DOHH2 (cell line): Measurements from ENCODE around the gene SP2.
A peak's percentile ranks its signal among the peaks of the same experiment; 100 is the strongest.

Experiments
- H3F3A ChIP-seq: fragments of 200-600 bp; sonication (generic), shearing (Covaris generic); 2 replicates; pipeline ENCODE4 v1.6.0; 2016; ENCODE audit warnings: antibody characterized with exemption, mild to moderate bottlenecking; ENCODE audit not compliant: control insufficient read depth, insufficient read depth
- H3K27ac ChIP-seq: fragments of 200-600 bp; sonication (generic); 2 replicates; pipeline ENCODE4 v1.5.1; 2014; ENCODE audit warnings: low read depth, mild to moderate bottlenecking, low read length, moderate library complexity
- H3K27me3 ChIP-seq: fragments of 200-600 bp; sonication (generic); 2 replicates; pipeline ENCODE4 v1.6.1; 2014; ENCODE audit warnings: mild to moderate bottlenecking, low read length, mixed read lengths; ENCODE audit not compliant: control insufficient read depth
- H3K36me3 ChIP-seq: fragments of 200-600 bp; sonication (generic); 2 replicates; pipeline ENCODE4 v1.6.1; 2014; ENCODE audit warnings: mild to moderate bottlenecking, low read length, moderate library complexity, mixed read lengths; ENCODE audit not compliant: control insufficient read depth
- H3K4me1 ChIP-seq: fragments of 200-600 bp; sonication (generic); 2 replicates; pipeline ENCODE4 v1.6.1; 2014; ENCODE audit warnings: mild to moderate bottlenecking, low read length, mixed read lengths; ENCODE audit not compliant: control insufficient read depth
- H3K4me2 ChIP-seq: fragments of 200-600 bp; sonication (generic); 2 replicates; pipeline ENCODE4 v1.6.0; 2014; ENCODE audit warnings: mild to moderate bottlenecking, low read length, moderate library complexity
- H3K4me3 ChIP-seq: fragments of 200-600 bp; sonication (generic); 2 replicates; pipeline ENCODE4 v1.5.1; 2014; ENCODE audit warnings: mild to moderate bottlenecking, low read length, mixed read lengths
- H3K79me2 ChIP-seq: fragments of 200-600 bp; sonication (generic); 2 replicates; pipeline ENCODE4 v1.6.1; 2014; ENCODE audit warnings: mild to moderate bottlenecking, low read length, mixed read lengths; ENCODE audit not compliant: control insufficient read depth
- H3K9me2 ChIP-seq: fragments of 200-600 bp; sonication (generic); replicated peaks from 2 replicates; pipeline ENCODE4 v1.6.1; 2014; ENCODE audit warnings: mild to moderate bottlenecking, low read length, mixed read lengths; ENCODE audit not compliant: control insufficient read depth
- H3K9me3 ChIP-seq: fragments of 200-600 bp; sonication (generic); 2 replicates; pipeline ENCODE4 v1.6.1; 2014; ENCODE audit warnings: antibody characterized with exemption, low read length, mixed read lengths; ENCODE audit not compliant: control insufficient read depth, insufficient read depth
- H4K20me1 ChIP-seq: fragments of 200-600 bp; sonication (generic); 2 replicates; pipeline ENCODE4 v1.6.0; 2014; ENCODE audit warnings: low read depth, mild to moderate bottlenecking, antibody characterized with exemption, low read length, moderate library complexity; ENCODE audit not compliant: control insufficient read depth, insufficient read depth
- EZH2phosphoT487 ChIP-seq: fragments of 200-600 bp; sonication (generic); IDR thresholded peaks from 2 replicates; pipeline ENCODE4 v1.6.1; 2017; ENCODE audit warnings: borderline replicate concordance, mild to moderate bottlenecking, antibody characterized with exemption, low read length, moderate library complexity, mixed read lengths
- TF ChIP-seq, protein P1 (sequence below): fragments of 200-600 bp; sonication (generic); IDR thresholded peaks from one replicate; pipeline ENCODE4 v1.5.1; 2014; ENCODE audit warnings: antibody characterized with exemption, mild to moderate bottlenecking, low read depth, low read length; ENCODE audit not compliant: poor library complexity, severe bottlenecking

The SP2 gene

DNA sequence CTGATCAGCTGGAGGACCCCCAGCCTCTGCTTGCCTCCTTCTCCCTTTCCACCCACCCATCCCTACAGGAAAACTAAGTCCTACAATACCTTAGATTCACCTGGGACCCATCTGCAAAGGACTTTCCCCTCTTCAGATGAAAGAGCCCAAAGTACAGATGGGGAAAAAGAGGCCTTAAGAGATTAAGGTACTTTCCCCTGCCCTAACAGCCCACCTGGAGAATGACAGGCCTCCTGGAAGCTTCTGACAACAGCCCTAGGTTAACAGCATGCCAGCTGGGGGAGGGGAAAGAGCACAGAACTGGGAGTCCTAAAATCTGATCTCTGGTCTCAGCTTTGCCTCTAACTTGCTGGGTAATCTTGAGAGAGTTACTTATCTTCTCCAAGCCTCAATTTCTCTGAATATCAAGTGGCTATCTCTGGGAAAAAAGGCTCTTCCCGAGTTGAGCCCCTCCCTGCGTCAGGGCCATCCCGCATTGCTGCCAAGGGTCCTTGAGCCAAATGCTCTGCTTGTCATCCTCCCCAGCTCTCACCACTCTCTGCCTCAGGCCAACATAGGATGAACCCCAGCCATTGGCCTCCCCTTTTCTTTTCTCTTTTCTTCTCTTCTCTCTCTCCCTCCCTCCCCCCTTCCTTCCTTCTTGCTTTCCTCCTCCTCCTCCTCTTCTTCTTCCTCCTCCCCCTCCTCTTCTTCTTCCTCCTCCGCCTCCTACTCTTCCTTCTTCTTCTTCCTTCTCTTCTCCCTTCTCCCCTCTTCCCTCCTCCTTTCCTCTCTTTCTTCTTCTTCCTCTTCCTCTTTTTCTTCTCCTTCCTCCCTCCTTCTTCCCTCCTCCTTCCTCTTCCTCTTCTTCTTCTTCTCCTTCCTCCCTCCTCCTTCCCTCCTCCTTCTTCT is 22.6 kb upstream of the SP2 start:
- Histone ChIP-seq H3K4me2 (peak overlapping the region; percentile 6; the same call in 1 of the 2 replicates), H3K27me3 (peaks cover 39% of the 10 kb centered on the region), H4K20me1 (no peaks in the 10 kb centered on the region), H3K27ac (no peak overlapping the region), H3F3A (no peaks in the 10 kb centered on the region), H3K36me3 (no peaks in the 10 kb centered on the region), H3K4me3 (no peak overlapping the region), H3K9me2 (no peaks in the 10 kb centered on the region), H3K79me2 (no peaks in the 10 kb centered on the region), H3K9me3 (no peaks in the 10 kb centered on the region), H3K4me1 (peaks cover 20% of the 10 kb centered on the region)
- no peak for TF ChIP-seq EZH2phosphoT487
- TF ChIP-seq, protein P1, sequence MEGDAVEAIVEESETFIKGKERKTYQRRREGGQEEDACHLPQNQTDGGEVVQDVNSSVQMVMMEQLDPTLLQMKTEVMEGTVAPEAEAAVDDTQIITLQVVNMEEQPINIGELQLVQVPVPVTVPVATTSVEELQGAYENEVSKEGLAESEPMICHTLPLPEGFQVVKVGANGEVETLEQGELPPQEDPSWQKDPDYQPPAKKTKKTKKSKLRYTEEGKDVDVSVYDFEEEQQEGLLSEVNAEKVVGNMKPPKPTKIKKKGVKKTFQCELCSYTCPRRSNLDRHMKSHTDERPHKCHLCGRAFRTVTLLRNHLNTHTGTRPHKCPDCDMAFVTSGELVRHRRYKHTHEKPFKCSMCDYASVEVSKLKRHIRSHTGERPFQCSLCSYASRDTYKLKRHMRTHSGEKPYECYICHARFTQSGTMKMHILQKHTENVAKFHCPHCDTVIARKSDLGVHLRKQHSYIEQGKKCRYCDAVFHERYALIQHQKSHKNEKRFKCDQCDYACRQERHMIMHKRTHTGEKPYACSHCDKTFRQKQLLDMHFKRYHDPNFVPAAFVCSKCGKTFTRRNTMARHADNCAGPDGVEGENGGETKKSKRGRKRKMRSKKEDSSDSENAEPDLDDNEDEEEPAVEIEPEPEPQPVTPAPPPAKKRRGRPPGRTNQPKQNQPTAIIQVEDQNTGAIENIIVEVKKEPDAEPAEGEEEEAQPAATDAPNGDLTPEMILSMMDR: no peak

DNA sequence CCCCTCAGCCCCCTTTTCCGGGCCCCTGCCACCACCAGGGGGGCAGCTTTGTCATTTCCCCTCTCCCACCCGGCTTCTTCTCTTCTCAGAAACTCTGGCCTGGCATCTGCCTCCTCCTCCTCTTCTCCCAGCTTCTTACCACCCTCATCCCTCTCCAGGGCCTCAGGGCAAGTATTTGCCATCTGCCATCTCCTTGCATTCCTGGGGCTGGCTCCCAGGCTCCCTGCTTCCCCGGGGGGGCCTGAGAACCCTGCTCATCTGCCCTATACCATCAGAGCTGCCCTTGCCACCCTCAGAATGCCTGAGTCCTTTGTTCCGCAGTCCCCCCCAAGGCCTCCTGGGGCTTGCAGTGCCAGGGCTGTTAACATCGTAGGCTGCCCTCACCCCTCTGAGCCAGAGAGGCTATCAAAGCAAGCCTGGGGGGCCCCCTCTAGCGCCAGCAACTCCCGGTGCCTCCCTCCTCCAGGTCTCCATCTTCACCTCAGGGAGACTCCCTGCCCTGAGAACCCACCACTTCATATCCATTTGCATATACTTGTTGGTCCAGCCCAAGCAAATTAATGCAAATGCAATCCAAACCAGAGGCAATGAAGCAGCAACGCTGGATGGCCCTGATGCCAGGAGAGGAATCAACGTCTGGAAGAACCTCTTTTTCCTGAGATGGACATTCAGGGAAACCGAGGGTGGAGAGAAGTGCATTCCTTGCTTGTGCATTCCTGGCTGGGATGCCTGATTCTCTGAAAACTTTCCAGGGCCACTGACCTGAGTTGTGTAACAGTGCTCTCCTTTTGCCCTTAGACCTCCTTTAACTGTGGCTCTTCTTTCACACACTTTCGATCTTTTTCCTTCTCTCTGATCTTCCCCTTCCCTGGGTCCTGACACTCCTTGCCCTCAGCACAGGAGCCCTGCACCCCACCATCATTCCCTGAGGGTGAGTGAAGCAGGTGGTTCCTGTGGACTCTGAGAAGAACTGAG is 20.7 kb upstream of the SP2 start:
- H4K20me1 ChIP-seq: no peaks in the 10 kb centered on the region
- H3K79me2 ChIP-seq: no peaks in the 10 kb centered on the region
- H3K36me3 ChIP-seq: no peaks in the 10 kb centered on the region
- no peak overlapping the region for H3K27ac ChIP-seq
- no peak overlapping the region for H3K4me3 ChIP-seq
- H3K9me2 ChIP-seq: no peaks in the 10 kb centered on the region
- TF ChIP-seq, protein P1: no peak
- no peak for TF ChIP-seq EZH2phosphoT487
- H3K4me1 ChIP-seq: peaks cover 20% of the 10 kb centered on the region
- peaks cover 37% of the 10 kb centered on the region for H3K27me3 ChIP-seq
- H3K4me2 ChIP-seq: no peak overlapping the region
- H3K9me3 ChIP-seq: no peaks in the 10 kb centered on the region
- H3F3A ChIP-seq: no peaks in the 10 kb centered on the region

DNA sequence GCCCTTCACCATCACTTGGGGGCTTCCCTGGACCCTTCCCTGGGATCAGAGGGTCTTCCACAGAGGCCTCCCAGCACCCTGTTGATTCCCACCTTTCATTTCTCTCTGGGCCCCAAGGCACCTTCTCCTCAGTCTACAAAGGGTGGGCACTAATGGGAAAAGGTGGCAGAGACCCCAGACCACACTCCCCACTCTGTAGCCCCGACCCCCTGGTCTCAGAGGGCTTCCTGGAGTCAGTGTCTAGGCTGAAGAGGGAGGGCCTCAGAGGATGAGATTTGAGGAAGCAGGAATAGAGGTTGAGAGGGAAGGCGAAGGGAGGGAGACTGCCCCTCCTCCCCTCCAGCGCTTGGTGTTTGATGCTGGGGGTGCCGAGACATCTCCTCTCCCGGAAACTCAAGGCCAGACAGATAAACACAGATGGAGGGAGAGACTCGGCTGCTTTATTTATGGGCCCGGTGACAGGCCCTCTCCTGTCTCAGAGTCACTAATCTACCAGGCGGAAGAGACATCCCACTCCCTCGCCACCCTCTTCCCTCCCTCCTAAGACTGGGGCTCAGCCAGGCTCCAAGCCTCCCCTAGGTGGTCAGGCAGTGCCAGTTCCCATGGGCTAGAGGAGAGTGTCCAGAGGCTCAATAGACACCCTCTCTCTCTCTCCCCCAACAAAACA is 18.5 kb upstream of the SP2 start:
- Histone ChIP-seq H3K36me3 (no peaks in the 10 kb centered on the region), H3K27ac (no peak overlapping the region), H3K9me2 (no peaks in the 10 kb centered on the region), H3K4me2 (no peak overlapping the region), H3K4me1 (peaks cover 20% of the 10 kb centered on the region), H3K4me3 (no peak overlapping the region), H3K9me3 (no peaks in the 10 kb centered on the region), H3F3A (no peaks in the 10 kb centered on the region), H3K27me3 (peaks cover 30% of the 10 kb centered on the region), H3K79me2 (no peaks in the 10 kb centered on the region), H4K20me1 (no peaks in the 10 kb centered on the region)
- TF ChIP-seq, protein P1: no peak
- TF ChIP-seq EZH2phosphoT487: no peak
